Testis (tissue), 3 donors: ENCODE data around the gene RNASEH1. TPM values are rescaled to one million over a fixed set of nuclear protein-coding genes. Genes with fewer than 3 reads are reported as not detected.

Experiments used
- DNase-seq: peaks from one replicate; pipeline ENCODE4 v3.0.0-alpha.2; 2019
- H3K27ac ChIP-seq, 2 donors: fragments of 200-600 bp; sonication (generic); one replicate each; pipeline ENCODE4 v1.5.1; 2019
- H3K27me3 ChIP-seq: fragments of 200-600 bp; sonication (generic); one replicate; pipeline ENCODE4 v1.5.1; 2019
- H3K36me3 ChIP-seq: fragments of 200-600 bp; sonication (generic); one replicate; pipeline ENCODE4 v1.5.1; 2017; ENCODE audit warnings: low read depth; ENCODE audit errors: missing control alignments
- H3K4me1 ChIP-seq: fragments of 200-600 bp; sonication (generic); one replicate; pipeline ENCODE4 v1.5.1; 2019
- H3K4me3 ChIP-seq, 2 donors: fragments of 200-600 bp; sonication (generic); one replicate each; pipeline ENCODE4 v1.5.1; 2017 to 2019
- H3K9me3 ChIP-seq: fragments of 200-600 bp; sonication (generic); one replicate; pipeline ENCODE4 v1.5.1; 2017
- CTCF ChIP-seq, 3 experiments: fragments of 450-650 bp in 2 of 3; fragments of 200-600 bp in 1 of 3; sonication (generic) in 1 of 3; IDR thresholded peaks; one replicate each; pipeline ENCODE4 v1.5.1; 2016 to 2019; ENCODE audit warnings: antibody characterized with exemption in 3 of 3, mild to moderate bottlenecking in 2 of 3, moderate library complexity in 1 of 3
- POLR2A ChIP-seq: fragments of 450-650 bp; IDR thresholded peaks from one replicate; pipeline ENCODE4 v1.6.1; 2017; ENCODE audit warnings: antibody characterized with exemption, mild to moderate bottlenecking, moderate library complexity
- WGBS, 2 donors: methylation state at CpG; one replicate each; pipeline ENCODE4 v1.1.5; 2018; 5-methylcytosine and 5-hydroxymethylcytosine counted together
- intact Hi-C: fragments of 100-400 bp; cut with DNase I; formaldehyde crosslinking; loops from one replicate; pipeline ENCODE4 v1.15.1; 2023; ENCODE audit warnings: low total_unique reads
- polyA plus RNA-seq: library from polyadenylated mRNA; stranded (reverse); fragments of 350-450 nt; fragmentation: Illumina TruSeq; extraction: RNeasy Lipid Tissue Mini Kit (QIAGEN cat#74804); gene quantifications from one replicate; pipeline ENCODE4 v1.2.3, GENCODE V29; 2014; ENCODE audit warnings: low read depth, low replicate concordance; ENCODE audit not compliant: insufficient read depth
- total RNA-seq, 2 donors: library from RNA; depleted of rRNA; stranded (reverse); fragments of >200 nt; gene quantifications; one replicate each; pipeline ENCODE4 v1.2.3, GENCODE V29; 2016

Gene RNASEH1
- total and polyA plus RNA-seq, 3 donors from 2014 or later, result 19.5 to 24.6 (median 23.5) TPM

- Histone ChIP-seq H3K4me1 (peaks cover 5% of the 10 kb centered on the region), H3K9me3 (no peaks in the 10 kb centered on the region), H3K27me3 (no peaks in the 10 kb centered on the region), H3K4me3 (no peak overlapping the region), H3K36me3 (no peaks in the 10 kb centered on the region), H3K27ac (no peak overlapping the region)
- intact Hi-C loops, result no loop called here
- DNase-seq, result no peak
- 91 to 92% methylated on average over 10 to 12 of the region's 12 CpGs for WGBS, 2 donors
- TF ChIP-seq POLR2A (no peak), CTCF (IDR thresholded peaks at IDR 0.05) (no peak)
These were observed 25.2 kb downstream of the RNASEH1 start for GRCh38 chr2:3532941-3533340.

DNA sequence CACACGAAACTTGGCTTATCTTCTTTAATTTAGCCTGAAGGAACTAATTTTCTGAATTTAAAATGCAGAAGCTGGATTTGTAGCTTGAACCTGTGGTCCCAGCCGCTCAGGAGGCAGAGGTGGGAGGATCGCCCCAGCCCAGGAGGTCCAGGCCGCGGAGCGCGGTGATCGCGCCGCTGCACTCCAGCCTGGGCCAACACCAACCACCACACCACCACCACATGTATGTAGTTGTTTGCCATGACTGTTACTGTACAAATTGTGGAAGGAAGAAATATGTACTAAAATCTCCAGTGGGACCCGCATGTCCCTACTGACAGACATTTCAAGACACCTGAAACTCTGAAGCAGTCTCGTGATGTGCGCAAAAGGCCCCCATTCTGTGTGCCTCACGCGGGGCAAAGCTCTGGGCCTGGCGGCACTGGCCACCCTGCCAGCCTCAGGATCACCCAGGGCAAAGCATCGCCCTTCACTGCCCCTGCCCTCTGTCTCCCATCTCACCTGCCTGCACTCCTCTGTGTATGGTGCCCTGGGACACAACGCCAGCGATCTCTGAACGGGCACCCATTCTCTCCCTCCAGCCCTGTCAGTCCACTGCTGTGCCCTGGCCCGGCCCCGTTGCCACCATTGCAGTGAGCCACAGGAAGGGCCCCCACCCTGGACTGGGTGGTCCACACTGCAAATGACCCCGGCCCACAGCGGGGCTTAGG, 28.7 kb downstream of the RNASEH1 start:
- no peak for DNase-seq
- WGBS, 2 donors, result 91 to 93% methylated on average over 24 of the region's 24 CpGs

DNA sequence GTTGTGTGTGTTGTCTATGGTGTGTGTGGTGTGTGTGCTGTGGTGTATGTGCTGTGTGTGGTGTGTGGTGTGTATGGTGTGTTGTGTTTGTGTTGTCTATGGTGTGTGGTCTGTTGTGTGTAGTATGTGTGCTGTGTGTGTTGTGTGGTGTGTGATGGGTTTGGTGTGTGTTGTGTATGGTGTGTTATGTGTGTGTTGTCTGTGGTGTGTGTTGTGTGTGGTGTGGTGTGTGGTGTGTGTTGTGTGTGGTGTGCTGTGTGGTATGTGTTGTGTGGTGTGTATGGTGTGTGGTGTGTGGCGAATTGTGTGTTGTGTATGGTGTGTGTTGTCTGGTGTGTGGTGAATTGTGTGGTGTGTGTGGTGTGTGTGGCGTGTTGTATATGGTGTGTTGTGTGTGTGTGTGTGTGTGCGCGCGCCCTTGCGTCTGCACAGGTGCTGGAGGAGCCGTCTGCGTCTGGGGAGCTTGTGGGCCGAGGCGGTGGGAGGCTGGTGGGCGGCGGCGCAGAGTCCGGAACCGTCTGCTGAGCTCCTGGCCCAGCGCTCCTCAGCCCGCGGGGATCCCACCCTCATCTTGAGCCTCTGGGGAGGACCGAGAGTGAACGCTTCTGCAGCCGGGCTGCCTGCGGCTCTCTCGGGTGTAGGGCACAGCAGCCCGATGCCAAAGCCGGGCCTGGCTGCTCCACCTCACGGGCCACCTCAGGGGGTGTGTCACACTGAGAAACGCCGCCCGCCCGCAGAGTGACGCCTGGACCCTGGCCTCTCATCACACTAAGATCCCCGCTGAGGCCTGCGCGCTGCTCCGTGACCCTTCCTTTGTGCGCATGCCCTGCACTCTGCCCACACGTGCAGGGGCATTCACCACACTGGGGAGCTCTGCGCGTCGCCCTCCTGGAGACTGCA, 30.0 kb downstream of the RNASEH1 start:
- H3K9me3 ChIP-seq, result no peaks in the 10 kb centered on the region
- TF ChIP-seq POLR2A (no peak), CTCF (IDR thresholded peaks at IDR 0.05) (no peak)
- DNase-seq, result peak; percentile 26
- H3K4me1 ChIP-seq, result peaks cover 8% of the 10 kb centered on the region
- 57 to 72% methylated on average over 7 to 40 of the region's 40 CpGs for WGBS, 2 donors
- no peaks in the 10 kb centered on the region for H3K36me3 ChIP-seq
- no peak overlapping the region for H3K27ac ChIP-seq
- H3K4me3 ChIP-seq, result no peak overlapping the region
- intact Hi-C loops, result no loop called here
- H3K27me3 ChIP-seq, result no peaks in the 10 kb centered on the region

More for the DNA sequence above, 28.7 kb downstream of the RNASEH1 start:
- peaks cover 3% of the 10 kb centered on the region for H3K4me1 ChIP-seq
- intact Hi-C loops, result no loop called here
- no peaks in the 10 kb centered on the region for H3K36me3 ChIP-seq
- H3K9me3 ChIP-seq, result no peaks in the 10 kb centered on the region
- H3K27me3 ChIP-seq, result no peaks in the 10 kb centered on the region
- TF ChIP-seq CTCF (IDR thresholded peaks at IDR 0.05) (no peak), POLR2A (no peak)
- no peak overlapping the region for H3K4me3 ChIP-seq
- no peak overlapping the region for H3K27ac ChIP-seq

GRCh38 chr2:3526871-3527270, 31.3 kb downstream of the RNASEH1 start:
- intact Hi-C loops, result no loop called here
- WGBS, 2 donors, result 91 to 92% methylated on average over 20 to 22 of the region's 22 CpGs
- DNase-seq, result no peak
- Histone ChIP-seq H3K4me3 (no peak overlapping the region), H3K36me3 (no peaks in the 10 kb centered on the region), H3K4me1 (peaks cover 12% of the 10 kb centered on the region), H3K27me3 (no peaks in the 10 kb centered on the region), H3K27ac (no peak overlapping the region), H3K9me3 (no peaks in the 10 kb centered on the region)
- TF ChIP-seq POLR2A (no peak), CTCF (IDR thresholded peaks at IDR 0.05) (no peak)
